Mesothelial cell of epicardium (in vitro differentiated cells): ENCODE data around the gene FMNL2. TPM values are rescaled to one million over a fixed set of nuclear protein-coding genes. Genes with fewer than 3 reads are reported as not detected.

Source experiments
- DNase-seq, 2 experiments: peaks; one replicate each; pipeline ENCODE4 v3.0.0; 2021; ENCODE audit warnings: low spot score in 2 of 2; ENCODE audit not compliant: unreplicated experiment in 2 of 2
- H3K27ac Mint-ChIP-seq: 2 replicates; pipeline ENCODE4 v1.8.0; 2021; ENCODE audit warnings: mixed read lengths
- H3K27me3 Mint-ChIP-seq: 2 replicates; pipeline ENCODE4 v1.8.0; 2021; ENCODE audit warnings: low read depth, mixed read lengths
- H3K36me3 Mint-ChIP-seq: 2 replicates; pipeline ENCODE4 v1.8.0; 2021; ENCODE audit warnings: mixed read lengths
- H3K4me1 Mint-ChIP-seq: 2 replicates; pipeline ENCODE4 v1.8.0; 2021; ENCODE audit warnings: mixed read lengths
- H3K4me3 Mint-ChIP-seq: 2 replicates; pipeline ENCODE4 v1.8.0; 2021; ENCODE audit warnings: mild to moderate bottlenecking, moderate library complexity, mixed read lengths
- H3K9me3 Mint-ChIP-seq: 2 replicates; pipeline ENCODE4 v1.8.0; 2021; ENCODE audit warnings: mixed read lengths
- CTCF ChIP-seq: fragments of 200-600 bp; sonication (generic); IDR thresholded peaks from one replicate; pipeline ENCODE4 v1.5.0; 2021; ENCODE audit warnings: antibody characterized with exemption; ENCODE audit not compliant: unreplicated experiment
- total RNA-seq: library from RNA; stranded (reverse); gene quantifications from 3 replicates; pipeline ENCODE4 v1.2.1, GENCODE V29; 2021

FMNL2 gene
- total RNA-seq, 1 donor from 2014 or later, result 52.6 TPM

- H3K27ac Mint-ChIP-seq, result no peak overlapping the region
- H3K4me3 Mint-ChIP-seq, result no peak overlapping the region
- no peaks in the 10 kb centered on the region for H3K36me3 Mint-ChIP-seq
- no peaks in the 10 kb centered on the region for H3K27me3 Mint-ChIP-seq
- no peak for DNase-seq
- peaks cover 69% of the 10 kb centered on the region for H3K4me1 Mint-ChIP-seq
- TF ChIP-seq CTCF, result no peak
- no peaks in the 10 kb centered on the region for H3K9me3 Mint-ChIP-seq
Measured at GRCh38 chr2:152409386-152410164, 74.6 kb downstream of the FMNL2 start.

GRCh38 chr2:152410165-152410597 lies 75.2 kb downstream of the FMNL2 start:
- Mint-ChIP-seq H3K9me3 (no peaks in the 10 kb centered on the region), H3K27ac (no peak overlapping the region), H3K27me3 (no peaks in the 10 kb centered on the region), H3K4me1 (peaks cover 75% of the 10 kb centered on the region), H3K36me3 (no peaks in the 10 kb centered on the region), H3K4me3 (no peak overlapping the region)
- no peak for TF ChIP-seq CTCF
- no peak for DNase-seq

- H3K27ac Mint-ChIP-seq, result no peak overlapping the region
- H3K9me3 Mint-ChIP-seq, result no peaks in the 10 kb centered on the region
- DNase-seq, result no peak
- no peak overlapping the region for H3K4me3 Mint-ChIP-seq
- H3K4me1 Mint-ChIP-seq, result peaks cover 73% of the 10 kb centered on the region
- no peaks in the 10 kb centered on the region for H3K36me3 Mint-ChIP-seq
- no peak for TF ChIP-seq CTCF
- no peaks in the 10 kb centered on the region for H3K27me3 Mint-ChIP-seq
Measured at GRCh38 chr2:152411154-152411553, 76.2 kb downstream of the FMNL2 start.

GRCh38 chr2:152413228-152414030 lies 78.5 kb downstream of the FMNL2 start:
- no peaks in the 10 kb centered on the region for H3K9me3 Mint-ChIP-seq
- no peak overlapping the region for H3K4me3 Mint-ChIP-seq
- no peak overlapping the region for H3K27ac Mint-ChIP-seq
- H3K4me1 Mint-ChIP-seq, result peaks cover 52% of the 10 kb centered on the region
- H3K27me3 Mint-ChIP-seq, result no peaks in the 10 kb centered on the region
- H3K36me3 Mint-ChIP-seq, result no peaks in the 10 kb centered on the region
- no peak for TF ChIP-seq CTCF
- no peak for DNase-seq

GRCh38 chr2:152415231-152415642 lies 80.3 kb downstream of the FMNL2 start:
- no peak overlapping the region for H3K4me3 Mint-ChIP-seq
- no peaks in the 10 kb centered on the region for H3K9me3 Mint-ChIP-seq
- TF ChIP-seq CTCF, result no peak
- no peak for DNase-seq
- H3K4me1 Mint-ChIP-seq, result peaks cover 49% of the 10 kb centered on the region
- H3K27ac Mint-ChIP-seq, result peak overlapping the region; percentile 27
- H3K27me3 Mint-ChIP-seq, result no peaks in the 10 kb centered on the region
- H3K36me3 Mint-ChIP-seq, result no peaks in the 10 kb centered on the region
